GM12864 (cell line): ENCODE measurements around the gene HBA2.
"Not testable (repeated sequence)": the region's sequence is repeated elsewhere in the genome, so short reads cannot be mapped to it uniquely, and the experiment has no call there.

Experiments used
- DNase-seq: peaks from one replicate; pipeline ENCODE4 v3.0.0-alpha.2; 2011; ENCODE audit warnings: low read depth
- H3K4me3 ChIP-seq: 2 replicates; pipeline ENCODE4 v1.5.1; 2011; ENCODE audit warnings: mild to moderate bottlenecking, low read depth, low read length, control low read depth
- TF ChIP-seq, protein P1 (sequence below): IDR thresholded peaks from 2 replicates; pipeline ENCODE4 v1.5.1; 2011; ENCODE audit warnings: low read depth, mild to moderate bottlenecking, moderate library complexity, low read length, control low read depth, inconsistent platforms; ENCODE audit errors: missing control alignments

Gene HBA2

DNA sequence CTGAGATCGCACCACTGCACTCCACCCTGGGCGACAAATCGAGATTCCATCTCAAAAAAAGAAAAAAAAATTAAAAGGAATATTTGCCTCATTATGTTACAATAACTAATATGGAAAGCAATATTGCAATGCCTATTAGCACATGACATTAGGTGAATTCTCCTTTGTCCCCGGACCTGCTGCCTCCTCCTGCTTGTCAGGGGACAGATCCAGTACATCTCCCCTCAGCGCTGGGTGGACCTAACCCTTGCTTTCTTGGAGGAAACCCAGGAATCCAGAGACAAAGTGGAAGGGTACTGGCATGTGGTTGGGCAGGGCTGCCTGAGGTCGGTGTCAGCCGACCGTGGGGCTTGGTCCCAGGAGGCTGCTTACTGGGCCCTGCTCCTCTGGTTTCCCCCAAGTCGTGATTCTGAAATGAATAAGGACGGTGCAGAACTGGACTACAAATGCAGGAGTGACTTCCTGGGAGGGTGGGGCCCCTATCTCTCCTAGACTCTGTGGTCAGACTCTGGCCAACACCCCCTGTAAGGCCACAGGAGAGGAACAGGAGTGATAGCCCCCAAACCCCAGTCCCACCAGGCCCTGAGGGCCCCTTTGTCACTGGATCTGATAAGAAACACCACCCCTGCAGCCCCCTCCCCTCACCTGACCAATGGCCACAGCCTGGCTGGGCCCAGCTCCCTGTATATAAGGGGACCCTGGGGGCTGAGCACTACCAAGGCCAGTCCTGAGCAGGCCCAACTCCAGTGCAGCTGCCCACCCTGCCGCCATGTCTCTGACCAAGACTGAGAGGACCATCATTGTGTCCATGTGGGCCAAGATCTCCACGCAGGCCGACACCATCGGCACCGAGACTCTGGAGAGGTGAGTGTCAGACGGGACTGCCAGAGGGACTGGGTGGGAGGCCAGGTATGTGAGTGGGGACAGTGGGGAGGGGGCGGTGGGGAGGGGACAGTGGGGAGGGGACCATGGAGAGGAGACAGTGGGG, 20.2 kb upstream of the HBA2 start, which contains the start of gene HBZ:
Gene HBZ (plus strand): TSS at position 504 of the 988 bp plus-strand sequence. CDS start 266 bp downstream, at position 770.
- H3K4me3 ChIP-seq, result no peak within 1 kb of the TSS
- DNase-seq, result no peak
- TF ChIP-seq, protein P1, sequence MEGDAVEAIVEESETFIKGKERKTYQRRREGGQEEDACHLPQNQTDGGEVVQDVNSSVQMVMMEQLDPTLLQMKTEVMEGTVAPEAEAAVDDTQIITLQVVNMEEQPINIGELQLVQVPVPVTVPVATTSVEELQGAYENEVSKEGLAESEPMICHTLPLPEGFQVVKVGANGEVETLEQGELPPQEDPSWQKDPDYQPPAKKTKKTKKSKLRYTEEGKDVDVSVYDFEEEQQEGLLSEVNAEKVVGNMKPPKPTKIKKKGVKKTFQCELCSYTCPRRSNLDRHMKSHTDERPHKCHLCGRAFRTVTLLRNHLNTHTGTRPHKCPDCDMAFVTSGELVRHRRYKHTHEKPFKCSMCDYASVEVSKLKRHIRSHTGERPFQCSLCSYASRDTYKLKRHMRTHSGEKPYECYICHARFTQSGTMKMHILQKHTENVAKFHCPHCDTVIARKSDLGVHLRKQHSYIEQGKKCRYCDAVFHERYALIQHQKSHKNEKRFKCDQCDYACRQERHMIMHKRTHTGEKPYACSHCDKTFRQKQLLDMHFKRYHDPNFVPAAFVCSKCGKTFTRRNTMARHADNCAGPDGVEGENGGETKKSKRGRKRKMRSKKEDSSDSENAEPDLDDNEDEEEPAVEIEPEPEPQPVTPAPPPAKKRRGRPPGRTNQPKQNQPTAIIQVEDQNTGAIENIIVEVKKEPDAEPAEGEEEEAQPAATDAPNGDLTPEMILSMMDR, result no peak

DNA sequence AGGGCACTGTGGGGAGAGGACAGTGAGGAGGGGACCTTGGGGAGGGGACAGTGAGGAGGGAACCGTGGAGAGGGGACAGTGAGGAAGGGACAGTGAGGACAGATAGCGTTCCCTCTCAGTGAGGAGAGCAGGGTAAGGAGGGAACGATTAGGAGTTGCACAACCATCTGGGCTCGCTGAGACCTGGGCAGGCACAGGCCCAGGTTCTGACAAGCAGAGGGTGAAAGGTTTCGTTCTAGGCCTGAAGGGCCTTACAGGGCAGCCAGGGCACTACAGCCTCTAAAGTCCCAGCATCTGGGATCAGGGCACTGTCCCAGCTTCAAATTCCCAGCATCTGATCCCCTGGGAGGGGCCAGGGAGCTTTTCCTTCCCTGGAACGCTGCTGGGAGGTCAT, 19.6 kb upstream of the HBA2 start:
- not testable (repeated sequence) for H3K4me3 ChIP-seq, DNase-seq

DNA sequence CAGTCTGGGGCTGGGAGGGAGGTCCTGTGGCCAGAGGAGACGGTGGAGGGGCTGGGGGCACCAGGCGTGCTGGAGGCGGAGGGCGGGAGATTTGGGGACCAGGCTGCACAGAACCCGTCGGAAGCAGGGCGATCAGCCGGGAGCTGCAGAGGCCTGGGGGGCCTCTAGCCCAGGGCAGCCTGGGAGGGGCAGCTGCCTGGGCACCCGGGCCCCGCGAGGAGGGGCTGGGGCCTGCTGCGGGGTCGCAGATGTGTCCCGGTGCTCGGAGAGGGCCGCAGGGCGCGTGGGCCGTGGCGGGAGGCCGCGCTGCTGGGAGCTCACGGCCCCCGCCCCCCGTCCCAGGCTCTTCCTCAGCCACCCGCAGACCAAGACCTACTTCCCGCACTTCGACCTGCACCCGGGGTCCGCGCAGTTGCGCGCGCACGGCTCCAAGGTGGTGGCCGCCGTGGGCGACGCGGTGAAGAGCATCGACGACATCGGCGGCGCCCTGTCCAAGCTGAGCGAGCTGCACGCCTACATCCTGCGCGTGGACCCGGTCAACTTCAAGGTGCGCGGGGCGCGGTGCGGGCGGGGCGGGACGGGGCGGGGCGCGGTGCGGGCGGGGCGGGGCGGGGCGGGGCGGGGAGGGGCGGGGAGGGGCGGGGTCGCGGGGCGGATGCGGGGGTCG, 19.0 kb upstream of the HBA2 start:
- not testable (repeated sequence) for DNase-seq

DNA sequence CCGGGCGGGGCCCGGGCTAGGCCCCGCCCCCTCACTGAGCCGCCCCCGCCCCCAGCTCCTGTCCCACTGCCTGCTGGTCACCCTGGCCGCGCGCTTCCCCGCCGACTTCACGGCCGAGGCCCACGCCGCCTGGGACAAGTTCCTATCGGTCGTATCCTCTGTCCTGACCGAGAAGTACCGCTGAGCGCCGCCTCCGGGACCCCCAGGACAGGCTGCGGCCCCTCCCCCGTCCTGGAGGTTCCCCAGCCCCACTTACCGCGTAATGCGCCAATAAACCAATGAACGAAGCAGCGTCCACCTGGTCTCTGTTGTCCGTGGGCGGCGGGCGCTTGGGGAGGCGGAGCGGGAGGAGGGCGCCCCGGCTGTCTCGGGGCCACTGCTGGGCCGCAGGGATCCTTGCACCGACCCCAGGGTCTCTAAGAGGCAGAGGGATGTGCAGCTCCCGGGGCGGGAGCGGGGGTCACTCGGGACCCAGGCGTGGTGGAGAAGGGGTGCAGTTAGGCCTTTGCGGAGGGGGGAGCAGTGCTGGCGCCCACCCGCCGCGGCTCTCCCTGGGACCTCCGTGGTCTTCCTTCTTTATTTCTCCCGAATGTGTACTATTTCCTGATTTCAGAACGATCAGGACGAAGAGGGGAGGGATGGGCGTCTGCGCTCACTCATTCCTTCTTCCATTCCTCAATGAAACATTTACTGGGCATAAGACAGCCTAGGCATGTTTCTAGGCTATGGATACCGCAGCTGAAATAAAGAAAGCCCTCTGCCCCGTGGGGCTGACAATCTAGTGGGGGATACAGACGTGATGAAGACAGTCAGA, 18.3 kb upstream of the HBA2 start:
- no peak overlapping the region; the same call in 1 of the 2 replicates for H3K4me3 ChIP-seq
- TF ChIP-seq, protein P1, result no peak
- DNase-seq, result no peak

More for the DNA sequence above, 19.0 kb upstream of the HBA2 start:
- not testable (repeated sequence) for H3K4me3 ChIP-seq

DNA sequence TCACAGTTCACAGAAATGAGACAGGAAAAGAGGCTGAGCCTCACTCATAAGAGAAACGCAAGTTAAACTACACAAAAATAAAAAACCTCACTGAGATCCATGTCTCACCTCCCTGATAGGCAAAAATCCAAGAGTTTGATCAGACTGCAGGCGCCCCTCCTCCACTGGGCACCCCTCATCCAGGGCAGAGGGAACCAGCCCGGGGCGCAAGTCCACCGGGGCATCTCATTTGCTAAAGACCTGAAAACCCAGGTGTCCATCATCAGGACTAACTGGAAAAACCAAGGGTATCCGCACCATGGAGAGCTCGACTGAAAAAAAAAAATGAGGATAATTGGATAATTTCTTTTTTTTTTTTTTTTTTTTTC, 17.7 kb upstream of the HBA2 start:
- H3K4me3 ChIP-seq, result no peak overlapping the region
- TF ChIP-seq, protein P1, result no peak
- DNase-seq, result no peak

DNA sequence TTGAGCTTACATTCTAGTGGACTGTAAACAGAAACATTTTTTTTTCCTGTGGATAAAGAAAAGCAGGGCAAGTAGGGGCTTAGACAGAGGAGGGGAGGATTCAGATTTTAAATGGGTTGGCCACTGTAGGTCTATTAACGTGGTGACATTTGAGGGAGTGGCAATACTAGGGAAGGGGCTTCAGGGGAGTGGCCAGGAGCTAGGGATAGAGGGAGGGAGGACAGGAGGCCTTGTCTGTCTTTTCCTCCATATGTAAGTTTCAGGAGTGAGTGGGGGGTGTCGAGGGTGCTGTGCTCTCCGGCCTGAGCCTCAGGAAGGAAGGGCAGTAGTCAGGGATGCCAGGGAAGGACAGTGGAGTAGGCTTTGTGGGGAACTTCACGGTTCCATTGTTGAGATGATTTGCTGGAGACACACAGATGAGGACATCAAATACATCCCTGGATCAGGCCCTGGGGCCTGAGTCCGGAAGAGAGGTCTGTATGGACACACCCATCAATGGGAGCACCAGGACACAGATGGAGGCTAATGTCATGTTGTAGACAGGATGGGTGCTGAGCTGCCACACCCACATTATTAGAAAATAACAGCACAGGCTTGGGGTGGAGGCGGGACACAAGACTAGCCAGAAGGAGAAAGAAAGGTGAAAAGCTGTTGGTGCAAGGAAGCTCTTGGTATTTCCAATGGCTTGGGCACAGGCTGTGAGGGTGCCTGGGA, 13.4 kb upstream of the HBA2 start:
- no peak overlapping the region for H3K4me3 ChIP-seq
- DNase-seq, result no peak
- TF ChIP-seq, protein P1, result no peak

- DNase-seq, H3K4me3 ChIP-seq: not testable (repeated sequence)
Observed at GRCh38 chr16:160242-160641, 12.4 kb upstream of the HBA2 start.
